ENCODE results near the gene REM2.
A peak's percentile ranks its signal among the peaks of the same experiment; 100 is the strongest.

The REM2 gene

DNA sequence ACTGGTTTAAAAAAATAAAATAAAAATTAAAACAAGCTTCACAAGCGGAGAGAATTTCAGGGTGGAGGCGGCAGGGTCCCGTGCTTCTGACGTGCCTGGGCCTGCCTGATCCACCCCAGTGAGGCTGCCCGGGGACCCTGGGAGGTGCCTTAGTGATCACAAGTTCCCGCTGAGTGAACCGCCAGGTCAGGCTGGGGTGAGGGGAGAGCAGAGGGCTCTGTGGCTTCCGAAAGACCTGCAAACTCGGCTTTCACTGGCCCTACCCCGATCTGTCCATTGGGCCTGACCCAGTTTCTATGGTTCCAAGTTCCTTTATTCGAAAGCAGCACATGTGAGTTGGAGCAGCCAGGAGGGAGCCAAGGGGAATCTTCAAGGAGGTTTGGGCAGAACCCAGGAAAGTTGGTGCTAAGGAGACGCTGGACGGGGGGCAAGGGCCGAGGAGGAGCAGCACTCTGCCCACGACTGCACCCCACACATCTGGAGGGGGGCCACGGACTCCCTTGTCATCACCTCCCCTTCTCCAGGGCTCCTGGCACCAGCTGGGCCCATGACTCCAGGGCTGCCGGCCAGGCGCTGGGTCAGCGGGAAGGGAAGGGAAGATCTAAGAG, 33.7 kb upstream of the REM2 start:
- TF ChIP-seq TCF12 (IDR thresholded peaks at IDR 0.05; ENCODE audit: low read depth) = no peak
- no peak for TF ChIP-seq EP300 (IDR thresholded peaks at IDR 0.05; ENCODE audit: borderline replicate concordance)
- TF ChIP-seq EGR1 (IDR thresholded peaks at IDR 0.05) = no peak
- no peak for TF ChIP-seq FOXM1 (IDR thresholded peaks at IDR 0.05; ENCODE audit: borderline replicate concordance, low read depth)
- no peak for TF ChIP-seq ZBTB7A (IDR thresholded peaks at IDR 0.05; ENCODE audit: low read depth)
- no peak for TF ChIP-seq CEBPB (IDR thresholded peaks at IDR 0.05)
- TF ChIP-seq CREB1 (IDR thresholded peaks at IDR 0.05; ENCODE audit: low read depth) = no peak
- TF ChIP-seq, protein P1, sequence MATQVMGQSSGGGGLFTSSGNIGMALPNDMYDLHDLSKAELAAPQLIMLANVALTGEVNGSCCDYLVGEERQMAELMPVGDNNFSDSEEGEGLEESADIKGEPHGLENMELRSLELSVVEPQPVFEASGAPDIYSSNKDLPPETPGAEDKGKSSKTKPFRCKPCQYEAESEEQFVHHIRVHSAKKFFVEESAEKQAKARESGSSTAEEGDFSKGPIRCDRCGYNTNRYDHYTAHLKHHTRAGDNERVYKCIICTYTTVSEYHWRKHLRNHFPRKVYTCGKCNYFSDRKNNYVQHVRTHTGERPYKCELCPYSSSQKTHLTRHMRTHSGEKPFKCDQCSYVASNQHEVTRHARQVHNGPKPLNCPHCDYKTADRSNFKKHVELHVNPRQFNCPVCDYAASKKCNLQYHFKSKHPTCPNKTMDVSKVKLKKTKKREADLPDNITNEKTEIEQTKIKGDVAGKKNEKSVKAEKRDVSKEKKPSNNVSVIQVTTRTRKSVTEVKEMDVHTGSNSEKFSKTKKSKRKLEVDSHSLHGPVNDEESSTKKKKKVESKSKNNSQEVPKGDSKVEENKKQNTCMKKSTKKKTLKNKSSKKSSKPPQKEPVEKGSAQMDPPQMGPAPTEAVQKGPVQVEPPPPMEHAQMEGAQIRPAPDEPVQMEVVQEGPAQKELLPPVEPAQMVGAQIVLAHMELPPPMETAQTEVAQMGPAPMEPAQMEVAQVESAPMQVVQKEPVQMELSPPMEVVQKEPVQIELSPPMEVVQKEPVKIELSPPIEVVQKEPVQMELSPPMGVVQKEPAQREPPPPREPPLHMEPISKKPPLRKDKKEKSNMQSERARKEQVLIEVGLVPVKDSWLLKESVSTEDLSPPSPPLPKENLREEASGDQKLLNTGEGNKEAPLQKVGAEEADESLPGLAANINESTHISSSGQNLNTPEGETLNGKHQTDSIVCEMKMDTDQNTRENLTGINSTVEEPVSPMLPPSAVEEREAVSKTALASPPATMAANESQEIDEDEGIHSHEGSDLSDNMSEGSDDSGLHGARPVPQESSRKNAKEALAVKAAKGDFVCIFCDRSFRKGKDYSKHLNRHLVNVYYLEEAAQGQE (IDR thresholded peaks at IDR 0.05; ENCODE audit: low read depth) = no peak
- no peak for TF ChIP-seq YY1 (IDR thresholded peaks at IDR 0.05; ENCODE audit: low read depth)

GRCh38 chr14:22850944-22851764, 31.9 kb upstream of the REM2 start:
- TF ChIP-seq FOXM1 (IDR thresholded peaks at IDR 0.05; ENCODE audit: borderline replicate concordance, low read depth) (no peak), EGR1 (IDR thresholded peaks at IDR 0.05) (no peak), ZBTB7A (IDR thresholded peaks at IDR 0.05; ENCODE audit: low read depth) (no peak), TAF1 (IDR thresholded peaks at IDR 0.05; ENCODE audit: low read depth) (no peak), CEBPB (IDR thresholded peaks at IDR 0.05) (no peak), TCF12 (IDR thresholded peaks at IDR 0.05; ENCODE audit: low read depth) (no peak), MAX (IDR thresholded peaks at IDR 0.05) (no peak), EP300 (IDR thresholded peaks at IDR 0.05; ENCODE audit: borderline replicate concordance) (no peak)

DNA sequence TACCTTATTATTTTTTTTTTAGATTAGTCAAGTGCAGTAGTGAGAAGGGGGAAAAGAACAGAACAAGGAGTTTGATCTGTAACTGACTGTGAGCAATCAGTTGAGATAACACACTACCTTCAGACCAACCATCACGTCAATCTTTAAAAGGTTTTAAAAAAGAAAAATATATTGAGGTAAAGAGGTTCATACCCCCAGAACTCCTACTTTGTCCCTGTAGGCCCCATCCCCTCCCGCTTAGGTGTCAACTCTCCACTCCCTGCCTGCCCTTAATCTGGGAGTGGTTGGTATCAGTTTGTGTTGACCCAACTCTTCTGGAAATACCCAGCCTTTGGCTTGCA, 30.5 kb upstream of the REM2 start:
- TF ChIP-seq CREB1 (IDR thresholded peaks at IDR 0.05; ENCODE audit: low read depth) (no peak), TEAD4 (IDR thresholded peaks at IDR 0.05) (no peak), NFIC (IDR thresholded peaks at IDR 0.05) (no peak), EGR1 (IDR thresholded peaks at IDR 0.05) (no peak), TAF1 (IDR thresholded peaks at IDR 0.05; ENCODE audit: low read depth) (no peak), ZBTB7A (IDR thresholded peaks at IDR 0.05; ENCODE audit: low read depth) (no peak), MAX (IDR thresholded peaks at IDR 0.05) (no peak)
- TF ChIP-seq, protein P1 (IDR thresholded peaks at IDR 0.05; ENCODE audit: low read depth) = no peak

- TF ChIP-seq, protein P1 (IDR thresholded peaks at IDR 0.05; ENCODE audit: low read depth) = no peak
- TF ChIP-seq EGR1 (IDR thresholded peaks at IDR 0.05) (no peak), TEAD4 (IDR thresholded peaks at IDR 0.05) (no peak), FOXM1 (IDR thresholded peaks at IDR 0.05; ENCODE audit: borderline replicate concordance, low read depth) (no peak), MAX (IDR thresholded peaks at IDR 0.05) (peak; percentile 56), EP300 (IDR thresholded peaks at IDR 0.05; ENCODE audit: borderline replicate concordance) (no peak), TAF1 (IDR thresholded peaks at IDR 0.05; ENCODE audit: low read depth) (no peak), TCF12 (IDR thresholded peaks at IDR 0.05; ENCODE audit: low read depth) (peak; percentile 15; the same call in 1 of the 2 replicates), CREB1 (IDR thresholded peaks at IDR 0.05; ENCODE audit: low read depth) (no peak), CEBPB (IDR thresholded peaks at IDR 0.05) (no peak), RAD21 (IDR thresholded peaks at IDR 0.05; ENCODE audit: low read depth) (peak; percentile 98), YY1 (IDR thresholded peaks at IDR 0.05; ENCODE audit: low read depth) (peak; percentile 59; the same call in 1 of the 2 replicates), ZBTB7A (IDR thresholded peaks at IDR 0.05; ENCODE audit: low read depth) (no peak), NFIC (IDR thresholded peaks at IDR 0.05) (no peak)
- TF ChIP-seq, protein P2, sequence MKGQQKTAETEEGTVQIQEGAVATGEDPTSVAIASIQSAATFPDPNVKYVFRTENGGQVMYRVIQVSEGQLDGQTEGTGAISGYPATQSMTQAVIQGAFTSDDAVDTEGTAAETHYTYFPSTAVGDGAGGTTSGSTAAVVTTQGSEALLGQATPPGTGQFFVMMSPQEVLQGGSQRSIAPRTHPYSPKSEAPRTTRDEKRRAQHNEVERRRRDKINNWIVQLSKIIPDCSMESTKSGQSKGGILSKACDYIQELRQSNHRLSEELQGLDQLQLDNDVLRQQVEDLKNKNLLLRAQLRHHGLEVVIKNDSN (IDR thresholded peaks at IDR 0.05) = no peak
Observed at GRCh38 chr14:22852940-22853767, 29.9 kb upstream of the REM2 start.
